Uterus (tissue), 4 donors: ENCODE data around the gene FOXN1. TPM values are rescaled to one million over a fixed set of nuclear protein-coding genes. Genes with fewer than 3 reads are reported as not detected.
"Not testable (repeated sequence)": the region's sequence is repeated elsewhere in the genome, so short reads cannot be mapped to it uniquely, and the experiment has no call there.

Experiments used
- DNase-seq, 2 donors: peaks; one replicate each; pipeline ENCODE4 v3.0.0-alpha.2; 2019 to 2020
- H3K27ac ChIP-seq, 2 donors: fragments of 200-600 bp; sonication (generic); 1 replicate in 1 of 2; 2 replicates in 1 of 2; pipeline ENCODE4 v1.5.1; 2016 to 2018
- H3K27me3 ChIP-seq, 2 donors: fragments of 200-600 bp; sonication (generic); one replicate each; pipeline ENCODE4 v1.5.1; 2018 to 2019; ENCODE audit warnings: control low read depth in 1 of 2
- H3K36me3 ChIP-seq, 2 donors: fragments of 200-600 bp; sonication (generic); one replicate each; pipeline ENCODE4 v1.5.1; 2019; ENCODE audit warnings: control low read depth in 1 of 2
- H3K4me1 ChIP-seq, 2 donors: fragments of 200-600 bp; sonication (generic); one replicate each; pipeline ENCODE4 v1.5.1; 2018 to 2019; ENCODE audit warnings: control low read depth in 1 of 2
- H3K4me3 ChIP-seq, 2 donors: fragments of 200-600 bp; sonication (generic); 1 replicate in 1 of 2; 2 replicates in 1 of 2; pipeline ENCODE4 v1.5.1; 2018 to 2019; ENCODE audit warnings: mild to moderate bottlenecking in 1 of 2
- H3K9me3 ChIP-seq, 2 donors: fragments of 200-600 bp; sonication (generic); one replicate each; pipeline ENCODE4 v1.5.1; 2019; ENCODE audit warnings: control low read depth in 1 of 2
- POLR2A ChIP-seq, 2 donors: fragments of 450-650 bp; IDR thresholded peaks; one replicate each; pipeline ENCODE4 v1.6.1; 2016; ENCODE audit warnings: antibody characterized with exemption in 2 of 2, mild to moderate bottlenecking in 1 of 2, moderate library complexity in 1 of 2
- intact Hi-C: fragments of 100-400 bp; cut with DNase I; formaldehyde crosslinking; loops from one replicate; pipeline ENCODE4 v1.15.1; 2023; ENCODE audit warnings: low total_unique reads
- total RNA-seq, 4 donors: library from RNA; depleted of rRNA in 3 of 4; stranded (reverse); fragments of >200 nt in 3 of 4; gene quantifications; one replicate each; pipeline versions ENCODE4 v1.1.0 to v1.2.4, GENCODE V29; 2014 to 2023
- TF ChIP-seq, protein P1 (sequence below), 4 experiments: fragments of 200-600 bp in 2 of 4; fragments of 450-650 bp in 2 of 4; sonication (generic) in 2 of 4; IDR thresholded peaks; one replicate each; pipeline ENCODE4 v1.5.1; 2016 to 2019; ENCODE audit warnings: antibody characterized with exemption in 4 of 4, mild to moderate bottlenecking in 2 of 4, moderate library complexity in 1 of 4
- donor health status: DM: yes; HTN: yes; CAD: no.

FOXN1 gene, protein sequence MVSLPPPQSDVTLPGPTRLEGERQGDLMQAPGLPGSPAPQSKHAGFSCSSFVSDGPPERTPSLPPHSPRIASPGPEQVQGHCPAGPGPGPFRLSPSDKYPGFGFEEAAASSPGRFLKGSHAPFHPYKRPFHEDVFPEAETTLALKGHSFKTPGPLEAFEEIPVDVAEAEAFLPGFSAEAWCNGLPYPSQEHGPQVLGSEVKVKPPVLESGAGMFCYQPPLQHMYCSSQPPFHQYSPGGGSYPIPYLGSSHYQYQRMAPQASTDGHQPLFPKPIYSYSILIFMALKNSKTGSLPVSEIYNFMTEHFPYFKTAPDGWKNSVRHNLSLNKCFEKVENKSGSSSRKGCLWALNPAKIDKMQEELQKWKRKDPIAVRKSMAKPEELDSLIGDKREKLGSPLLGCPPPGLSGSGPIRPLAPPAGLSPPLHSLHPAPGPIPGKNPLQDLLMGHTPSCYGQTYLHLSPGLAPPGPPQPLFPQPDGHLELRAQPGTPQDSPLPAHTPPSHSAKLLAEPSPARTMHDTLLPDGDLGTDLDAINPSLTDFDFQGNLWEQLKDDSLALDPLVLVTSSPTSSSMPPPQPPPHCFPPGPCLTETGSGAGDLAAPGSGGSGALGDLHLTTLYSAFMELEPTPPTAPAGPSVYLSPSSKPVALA
- total RNA-seq: not detected

DNA sequence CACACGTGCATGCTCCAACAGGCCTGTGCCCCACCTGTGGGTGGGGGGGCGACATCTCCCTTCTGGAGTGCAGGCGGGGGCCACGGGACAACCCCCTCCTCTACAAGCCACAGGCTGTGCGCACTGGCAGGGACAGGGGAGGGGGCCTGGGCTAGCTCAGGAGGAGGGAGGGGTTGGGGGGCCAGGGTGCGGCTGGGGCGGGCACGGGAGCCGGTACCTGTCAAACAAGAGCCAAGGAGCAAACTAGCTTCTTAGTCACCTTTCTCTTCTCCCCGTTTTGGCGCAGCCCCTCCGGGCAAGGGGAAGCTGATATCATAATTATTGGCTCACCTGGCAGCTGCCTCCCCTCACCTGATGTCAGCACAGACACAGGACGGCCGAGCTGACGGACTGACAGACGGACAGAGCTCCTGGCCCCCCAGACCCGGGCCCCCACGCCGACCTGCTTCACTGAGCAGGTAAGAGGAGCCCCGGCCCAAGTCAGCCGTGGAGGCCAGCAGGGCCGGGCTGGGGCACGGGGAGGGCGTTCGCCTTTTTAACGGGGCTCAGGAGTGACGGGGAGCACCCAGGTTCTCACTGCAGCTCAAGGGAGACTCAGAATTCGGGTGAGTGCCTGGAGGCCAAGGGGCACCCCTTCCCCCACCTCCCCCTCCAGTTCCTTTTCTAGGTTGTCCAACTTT is at the start of gene FOXN1:
TSS of gene FOXN1 (plus strand) at position 363 of the 680 bp plus-strand sequence. CDS start 17,622 bp downstream, outside the sequence.
- Histone ChIP-seq H3K9me3 (no peaks in the 10 kb centered on the region), H3K36me3 (no peaks in the 10 kb centered on the region), H3K4me1 (no peaks in the 10 kb centered on the region), H3K27ac (no peak within 1 kb of the TSS), H3K27me3 (peaks cover 0 to 8% of the 10 kb centered on the region in 2 donors), H3K4me3 (no peak within 1 kb of the TSS)
- TF ChIP-seq, protein P1, sequence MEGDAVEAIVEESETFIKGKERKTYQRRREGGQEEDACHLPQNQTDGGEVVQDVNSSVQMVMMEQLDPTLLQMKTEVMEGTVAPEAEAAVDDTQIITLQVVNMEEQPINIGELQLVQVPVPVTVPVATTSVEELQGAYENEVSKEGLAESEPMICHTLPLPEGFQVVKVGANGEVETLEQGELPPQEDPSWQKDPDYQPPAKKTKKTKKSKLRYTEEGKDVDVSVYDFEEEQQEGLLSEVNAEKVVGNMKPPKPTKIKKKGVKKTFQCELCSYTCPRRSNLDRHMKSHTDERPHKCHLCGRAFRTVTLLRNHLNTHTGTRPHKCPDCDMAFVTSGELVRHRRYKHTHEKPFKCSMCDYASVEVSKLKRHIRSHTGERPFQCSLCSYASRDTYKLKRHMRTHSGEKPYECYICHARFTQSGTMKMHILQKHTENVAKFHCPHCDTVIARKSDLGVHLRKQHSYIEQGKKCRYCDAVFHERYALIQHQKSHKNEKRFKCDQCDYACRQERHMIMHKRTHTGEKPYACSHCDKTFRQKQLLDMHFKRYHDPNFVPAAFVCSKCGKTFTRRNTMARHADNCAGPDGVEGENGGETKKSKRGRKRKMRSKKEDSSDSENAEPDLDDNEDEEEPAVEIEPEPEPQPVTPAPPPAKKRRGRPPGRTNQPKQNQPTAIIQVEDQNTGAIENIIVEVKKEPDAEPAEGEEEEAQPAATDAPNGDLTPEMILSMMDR (IDR thresholded peaks at IDR 0.05): no peak
- no peak for TF ChIP-seq POLR2A (IDR thresholded peaks at IDR 0.05)
- no peak for DNase-seq
- intact Hi-C loops: no loop called here

DNA sequence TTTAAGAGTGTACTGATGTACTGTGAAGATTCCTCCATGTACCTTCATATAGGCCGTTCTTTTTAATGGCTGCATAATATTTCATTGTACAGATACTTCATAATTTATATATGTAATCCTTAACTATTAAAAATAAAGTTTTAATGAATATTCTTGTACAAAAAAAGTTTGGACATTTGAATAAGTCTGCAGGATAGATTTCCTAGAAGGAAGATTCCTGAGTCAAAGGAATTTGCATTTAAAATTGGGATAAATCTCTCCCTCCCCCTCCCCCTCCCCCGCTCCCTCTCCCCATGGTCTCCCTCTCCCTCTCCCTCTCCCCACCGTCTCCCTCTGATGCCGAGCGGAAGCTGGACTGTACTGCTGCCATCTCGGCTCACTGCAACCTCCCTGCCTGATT is 48.3 kb upstream of the FOXN1 start:
- intact Hi-C loops: no loop called here
- TF ChIP-seq POLR2A (IDR thresholded peaks at IDR 0.05): no peak
- TF ChIP-seq, protein P1 (IDR thresholded peaks at IDR 0.05): no peak

DNA sequence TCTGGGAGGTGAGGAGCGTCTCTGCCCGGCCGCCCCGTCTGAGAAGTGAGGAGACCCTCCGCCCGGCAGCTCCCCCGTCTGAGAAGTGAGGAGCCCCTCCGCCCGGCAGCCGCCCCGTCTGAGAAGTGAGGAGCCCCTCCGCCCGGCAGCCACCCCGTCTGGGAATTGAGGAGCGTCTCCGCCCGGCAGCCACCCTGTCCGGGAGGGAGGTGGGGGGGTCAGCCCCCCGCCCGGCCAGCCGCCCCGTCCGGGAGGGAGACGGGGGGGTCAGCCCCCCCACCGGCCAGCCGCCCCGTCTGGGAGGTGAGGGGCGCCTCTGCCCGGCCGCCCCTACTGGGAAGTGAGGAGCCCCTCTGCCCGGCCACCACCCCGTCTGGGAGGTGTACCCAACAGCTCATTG is 47.3 kb upstream of the FOXN1 start:
- H3K4me3 ChIP-seq, H3K9me3 ChIP-seq, H3K27ac ChIP-seq, H3K4me1 ChIP-seq, DNase-seq, H3K36me3 ChIP-seq, H3K27me3 ChIP-seq, intact Hi-C loops: not testable (repeated sequence)

More for the DNA sequence above, 48.3 kb upstream of the FOXN1 start:
- H3K9me3 ChIP-seq: no peaks in the 10 kb centered on the region
- no peak for DNase-seq
- no peak overlapping the region for H3K27ac ChIP-seq
- no peaks in the 10 kb centered on the region for H3K27me3 ChIP-seq
- H3K4me1 ChIP-seq: no peaks in the 10 kb centered on the region
- no peak overlapping the region for H3K4me3 ChIP-seq
- no peaks in the 10 kb centered on the region for H3K36me3 ChIP-seq

DNA sequence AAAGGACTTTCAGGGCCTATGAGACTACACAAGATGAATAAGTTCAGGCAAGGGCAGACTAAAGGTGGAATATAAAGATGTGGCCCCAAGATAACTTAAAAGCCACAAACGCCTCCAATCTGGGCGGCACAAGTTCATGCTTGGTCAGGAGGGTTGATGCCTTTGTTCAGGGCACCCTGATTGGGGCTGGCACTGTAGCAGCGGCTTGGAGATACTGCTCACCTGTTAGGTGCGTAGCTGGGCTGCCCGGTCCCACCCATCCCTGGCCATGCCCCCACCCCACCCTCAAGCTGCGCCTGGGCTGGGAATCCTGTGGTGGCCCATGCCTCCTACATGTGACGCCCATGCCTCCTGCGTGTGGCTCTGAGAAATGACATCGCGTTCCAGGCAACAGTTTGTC is 45.2 kb upstream of the FOXN1 start:
- Histone ChIP-seq H3K27me3 (no peaks in the 10 kb centered on the region), H3K9me3 (no peaks in the 10 kb centered on the region), H3K27ac (no peak overlapping the region), H3K36me3 (no peaks in the 10 kb centered on the region), H3K4me1 (no peaks in the 10 kb centered on the region), H3K4me3 (no peak overlapping the region)
- DNase-seq: no peak
- intact Hi-C loops: no loop called here
- TF ChIP-seq, protein P1 (IDR thresholded peaks at IDR 0.05): no peak
- no peak for TF ChIP-seq POLR2A (IDR thresholded peaks at IDR 0.05)

DNA sequence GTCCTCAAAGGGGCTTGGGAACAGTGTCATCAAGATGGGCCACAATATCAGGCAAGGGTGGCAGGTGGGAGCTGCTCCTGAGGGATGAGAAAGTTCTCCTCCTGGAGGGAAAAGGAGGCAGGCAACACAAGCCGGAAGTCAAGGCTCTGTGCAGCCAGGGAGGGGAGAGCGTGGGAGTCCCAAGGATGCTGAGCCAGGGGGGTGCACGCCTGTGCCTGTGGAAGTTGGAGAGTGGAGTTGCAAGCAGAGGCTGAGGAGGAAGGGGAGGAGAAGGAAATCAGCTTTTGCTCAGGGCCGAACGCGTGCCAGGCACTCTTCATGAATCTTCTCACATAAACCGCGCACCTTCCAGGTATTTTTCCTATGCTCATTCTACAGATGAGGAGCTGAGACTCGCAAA is 40.1 kb upstream of the FOXN1 start:
- TF ChIP-seq, protein P1 (IDR thresholded peaks at IDR 0.05): no peak
- TF ChIP-seq POLR2A (IDR thresholded peaks at IDR 0.05): no peak
- intact Hi-C loops: no loop called here
- H3K27ac ChIP-seq: no peak overlapping the region

More for the DNA sequence above, 40.1 kb upstream of the FOXN1 start:
- Histone ChIP-seq H3K4me1 (no peaks in the 10 kb centered on the region), H3K27me3 (no peaks in the 10 kb centered on the region), H3K4me3 (no peak overlapping the region), H3K36me3 (no peaks in the 10 kb centered on the region), H3K9me3 (no peaks in the 10 kb centered on the region)
- DNase-seq: no peak
